PFSK-1 (cell line): ENCODE results near the gene HES3.

Source experiments
- FOXP2 ChIP-seq: optimal IDR thresholded peaks from 2 replicates; pipeline ENCODE3; 2011; ENCODE audit warnings: borderline replicate concordance, control low read depth, inconsistent platforms; ENCODE audit not compliant: insufficient read depth; ENCODE audit errors: extremely low read length, extremely low read depth
- POLR2AphosphoS5 ChIP-seq: IDR thresholded peaks from 2 replicates; pipeline ENCODE4 v1.6.1; 2012; ENCODE audit warnings: low read depth, mild to moderate bottlenecking, control low read depth, low read length, moderate library complexity
- REST ChIP-seq, 2 experiments: IDR thresholded peaks; 2 replicates each; pipeline versions ENCODE4 v1.6.1 to v1.8.0; 2011 to 2012; ENCODE audit warnings: low read depth in 2 of 2, low read length in 2 of 2, control low read depth in 1 of 2, inconsistent platforms in 1 of 2, mild to moderate bottlenecking in 1 of 2, moderate library complexity in 1 of 2; ENCODE audit not compliant: insufficient read depth in 1 of 2
- TAF1 ChIP-seq: IDR thresholded peaks from 2 replicates; pipeline ENCODE4 v1.6.1; 2012; ENCODE audit warnings: low read length, control low read depth, borderline replicate concordance; ENCODE audit not compliant: insufficient read depth

DNA sequence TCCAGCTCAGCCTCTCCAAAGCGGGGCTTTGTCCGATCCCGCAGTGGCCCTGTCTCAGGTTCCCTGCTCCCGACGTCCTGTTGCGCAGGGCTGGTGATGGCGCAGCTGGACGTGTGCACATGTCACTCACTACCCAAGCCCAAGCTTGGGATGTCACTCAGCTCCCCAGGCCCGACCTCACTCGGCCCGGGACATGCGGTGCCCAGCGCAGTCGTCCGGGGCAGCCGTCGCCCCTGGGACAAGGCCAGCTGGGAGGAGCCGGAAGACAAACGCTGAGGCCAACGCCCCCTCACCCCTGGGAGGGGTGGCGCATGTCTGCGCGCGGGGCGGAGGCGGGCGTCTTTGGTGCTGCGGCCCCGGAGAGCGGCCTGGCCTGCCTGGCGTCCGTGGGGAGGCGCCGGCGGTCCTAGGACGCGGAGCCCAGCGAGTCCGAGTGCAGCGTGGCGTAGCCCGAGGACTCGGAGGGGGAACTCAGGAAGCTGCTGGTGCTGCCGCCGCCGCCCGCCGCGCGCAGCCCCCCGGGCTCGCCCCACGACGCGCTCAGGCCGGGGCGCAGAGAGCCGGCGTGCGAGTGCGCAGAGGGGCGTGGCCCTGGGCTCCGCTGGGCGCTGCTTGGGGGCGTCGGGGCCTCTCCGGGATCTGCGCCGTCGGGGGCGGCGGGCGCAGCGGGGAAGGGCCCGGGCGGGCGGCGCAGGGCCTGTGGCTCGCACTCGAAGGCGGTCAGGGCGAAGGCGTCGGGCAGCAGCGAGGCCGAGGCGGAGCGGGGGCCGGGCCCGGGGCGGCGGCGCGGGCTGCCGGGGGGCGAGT, 5.2 kb downstream of the HES3 start:
- TF ChIP-seq POLR2AphosphoS5: no peak
- no peak for TF ChIP-seq REST (IDR thresholded peaks at IDR 0.05; ENCODE audit: insufficient read depth in 1 of 2, low read depth in 2 of 2, low read length in 2 of 2)
- TF ChIP-seq TAF1: no peak
- no peak for TF ChIP-seq FOXP2
